H9 (cell line): ENCODE data around the gene RRAGC. TPM values are rescaled to one million over a fixed set of nuclear protein-coding genes. Genes with fewer than 3 reads are reported as not detected.

ENCODE experiments used
- DNase-seq: peaks from one replicate; pipeline ENCODE4 v3.0.0-alpha.2; 2017
- H2AFZ ChIP-seq: one replicate; pipeline ENCODE4 v1.6.1; 2013; ENCODE audit warnings: mild to moderate bottlenecking, low read length, control low read depth, moderate library complexity
- H2AK5ac ChIP-seq: 2 replicates; pipeline ENCODE4 v1.6.1; 2013; ENCODE audit warnings: low read length, control low read depth, mixed read lengths; ENCODE audit not compliant: insufficient read length
- H2BK120ac ChIP-seq: one replicate; pipeline ENCODE4 v1.6.1; 2013; ENCODE audit warnings: low read depth, mild to moderate bottlenecking, low read length, control low read depth, inconsistent platforms; ENCODE audit not compliant: poor library complexity, severe bottlenecking
- H2BK12ac ChIP-seq: 2 replicates; pipeline ENCODE4 v1.6.1; 2013; ENCODE audit warnings: low read length, control low read depth, mixed read lengths, low read depth; ENCODE audit not compliant: insufficient read length
- H2BK15ac ChIP-seq: 2 replicates; pipeline ENCODE4 v1.6.1; 2013; ENCODE audit warnings: low read depth, low read length, control low read depth
- H2BK20ac ChIP-seq: one replicate; pipeline ENCODE4 v1.6.1; 2013; ENCODE audit warnings: low read depth, mild to moderate bottlenecking, low read length, control low read depth, inconsistent platforms; ENCODE audit not compliant: poor library complexity, severe bottlenecking
- H2BK5ac ChIP-seq: 2 replicates; pipeline ENCODE4 v1.6.1; 2013; ENCODE audit warnings: low read length, control low read depth, mixed read lengths; ENCODE audit not compliant: insufficient read length
- H3K14ac ChIP-seq: 2 replicates; pipeline ENCODE4 v1.6.1; 2013; ENCODE audit warnings: low read length, control low read depth; ENCODE audit not compliant: insufficient read depth
- H3K18ac ChIP-seq: 2 replicates; pipeline ENCODE4 v1.6.1; 2013; ENCODE audit warnings: low read depth, mild to moderate bottlenecking, mixed read lengths, low read length, control low read depth; ENCODE audit not compliant: insufficient read length
- H3K23ac ChIP-seq: 2 replicates; pipeline ENCODE4 v1.6.1; 2013; ENCODE audit warnings: low read length, control low read depth, mixed read lengths, low read depth; ENCODE audit not compliant: insufficient read length
- H3K23me2 ChIP-seq: 2 replicates; pipeline ENCODE4 v1.6.1; 2013; ENCODE audit warnings: low read depth, mild to moderate bottlenecking, mixed read lengths, low read length, control low read depth; ENCODE audit not compliant: insufficient read length, poor library complexity, severe bottlenecking
- H3K27ac ChIP-seq: 2 replicates; pipeline ENCODE4 v1.5.1; 2013; ENCODE audit warnings: low read length, control low read depth, mixed read lengths, low read depth; ENCODE audit not compliant: insufficient read length
- H3K27me3 ChIP-seq: 2 replicates; pipeline ENCODE4 v1.6.1; 2013; ENCODE audit warnings: low read length, control low read depth, inconsistent platforms; ENCODE audit not compliant: insufficient read depth
- H3K4ac ChIP-seq: 2 replicates; pipeline ENCODE4 v1.6.1; 2013; ENCODE audit warnings: low read depth, mild to moderate bottlenecking, control low read depth, inconsistent platforms, low read length, moderate library complexity
- H3K4me1 ChIP-seq: 2 replicates; pipeline ENCODE4 v1.6.1; 2013; ENCODE audit warnings: low read length, control low read depth, inconsistent platforms; ENCODE audit not compliant: insufficient read depth
- H3K4me2 ChIP-seq: 2 replicates; pipeline ENCODE4 v1.6.1; 2013; ENCODE audit warnings: low read length, control low read depth, mixed read lengths; ENCODE audit not compliant: insufficient read length, insufficient read depth
- H3K56ac ChIP-seq: 2 replicates; pipeline ENCODE4 v1.6.1; 2013; ENCODE audit warnings: low read depth, mild to moderate bottlenecking, mixed read lengths, low read length, control low read depth; ENCODE audit not compliant: insufficient read length
- H3K79me1 ChIP-seq: 2 replicates; pipeline ENCODE4 v1.6.1; 2013; ENCODE audit warnings: low read depth, mild to moderate bottlenecking, moderate library complexity, low read length, control low read depth, inconsistent platforms; ENCODE audit not compliant: insufficient read depth, poor library complexity, severe bottlenecking
- H3K79me2 ChIP-seq: 2 replicates; pipeline ENCODE4 v1.6.1; 2013; ENCODE audit warnings: low read length, control low read depth, inconsistent platforms; ENCODE audit not compliant: insufficient read depth
- H3K9ac ChIP-seq: 2 replicates; pipeline ENCODE4 v1.6.1; 2013; ENCODE audit warnings: low read length, control low read depth, mixed read lengths; ENCODE audit not compliant: insufficient read length; ENCODE audit errors: extremely low read depth
- H3K9me3 ChIP-seq: one replicate; pipeline ENCODE4 v1.6.1; 2013; ENCODE audit warnings: low read depth, low read length, inconsistent platforms; ENCODE audit not compliant: control insufficient read depth
- H3T11ph ChIP-seq: one replicate; pipeline ENCODE4 v1.6.1; 2013; ENCODE audit warnings: mild to moderate bottlenecking, low read length, control low read depth, inconsistent platforms
- H4K20me1 ChIP-seq: one replicate; pipeline ENCODE4 v1.6.1; 2013; ENCODE audit not compliant: control insufficient read depth, insufficient read length, insufficient read depth
- H4K5ac ChIP-seq: 2 replicates; pipeline ENCODE4 v1.6.1; 2013; ENCODE audit warnings: low read depth, mild to moderate bottlenecking, mixed read lengths, low read length, control low read depth; ENCODE audit not compliant: insufficient read length
- H4K8ac ChIP-seq: replicated peaks from 2 replicates; pipeline ENCODE4 v1.6.1; 2013; ENCODE audit warnings: low read length, control low read depth, mixed read lengths, low read depth; ENCODE audit not compliant: insufficient read length
- H4K91ac ChIP-seq: 2 replicates; pipeline ENCODE4 v1.6.1; 2013; ENCODE audit warnings: low read depth, mild to moderate bottlenecking, moderate library complexity, mixed read lengths, low read length, control low read depth; ENCODE audit not compliant: insufficient read length
- H3K27ac Mint-ChIP-seq, 3 experiments: 2 replicates in 2 of 3; 3 replicates in 1 of 3; pipeline ENCODE4 v1.8.0; 2020 to 2021; ENCODE audit warnings: mixed read lengths in 3 of 3, mild to moderate bottlenecking in 1 of 3, moderate library complexity in 1 of 3
- H3K27me3 Mint-ChIP-seq: 2 replicates; pipeline ENCODE4 v1.8.0; 2021; ENCODE audit warnings: low read depth, mild to moderate bottlenecking, moderate library complexity, mixed read lengths
- H3K36me3 Mint-ChIP-seq, 3 experiments: 2 replicates in 2 of 3; 3 replicates in 1 of 3; pipeline ENCODE4 v1.8.0; 2020 to 2021; ENCODE audit warnings: low read depth in 3 of 3, mixed read lengths in 3 of 3; ENCODE audit not compliant: insufficient read depth in 1 of 3
- H3K4me1 Mint-ChIP-seq, 2 experiments: 2 replicates each; pipeline ENCODE4 v1.8.0; 2020; ENCODE audit warnings: mixed read lengths in 2 of 2
- H3K4me3 Mint-ChIP-seq, 2 experiments: 2 replicates in 1 of 2; 3 replicates in 1 of 2; pipeline ENCODE4 v1.8.0; 2020 to 2021; ENCODE audit warnings: mild to moderate bottlenecking in 2 of 2, mixed read lengths in 2 of 2, moderate library complexity in 1 of 2
- H3K9me3 Mint-ChIP-seq, 2 experiments: 2 replicates in 1 of 2; 3 replicates in 1 of 2; pipeline ENCODE4 v1.8.0; 2020; ENCODE audit warnings: mild to moderate bottlenecking in 2 of 2, mixed read lengths in 2 of 2, moderate library complexity in 1 of 2
- WGBS: extraction: QIAGEN DNeasy Blood & Tissue Kit; methylation state at CpG from one replicate; pipeline ENCODE4 v1.1.7; 2013; ENCODE audit warnings: missing lambda C conversion rate, low lambda C conversion rate, mixed read lengths; ENCODE audit not compliant: insufficient read length; ENCODE audit errors: extremely low coverage; 5-methylcytosine and 5-hydroxymethylcytosine counted together
- total RNA-seq: library from RNA; stranded (reverse); gene quantifications from 2 replicates; pipeline ENCODE4 v1.2.1, GENCODE V29; 2021
- TF ChIP-seq, protein P1 (sequence below): fragments of 200-600 bp; sonication (generic); conservative IDR thresholded peaks from 3 replicates; pipeline ENCODE4 v1.8.0; 2021; ENCODE audit warnings: antibody characterized with exemption, mild to moderate bottlenecking

Gene RRAGC
- total RNA-seq, 1 experiment from 2014 or later: 17.9 TPM

DNA sequence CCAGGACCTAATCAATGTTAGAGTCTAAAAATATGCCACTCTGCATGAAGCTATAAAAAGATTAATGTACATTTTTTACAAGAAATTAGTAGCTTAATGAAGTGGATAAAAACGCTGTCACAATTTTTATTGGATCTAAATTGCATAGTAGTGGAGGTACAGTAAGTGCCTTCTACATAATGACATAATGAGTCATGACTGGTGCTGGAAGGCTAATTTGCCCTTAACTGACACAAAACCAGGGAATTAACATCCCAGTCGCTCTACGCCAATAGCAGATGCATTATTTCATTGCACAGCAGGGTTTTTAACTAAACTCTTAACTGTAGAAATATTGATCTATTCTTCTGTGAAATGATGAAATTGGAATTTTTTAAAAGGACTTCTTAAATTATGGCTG is 33.3 kb downstream of the RRAGC start:
- H3K27ac Mint-ChIP-seq: no peak overlapping the region
- H3K9me3 Mint-ChIP-seq: no peaks in the 10 kb centered on the region
- H3K4me3 Mint-ChIP-seq: no peak overlapping the region
- no peak overlapping the region for H3T11ph ChIP-seq
- H2BK15ac ChIP-seq: no peak overlapping the region
- H2AFZ ChIP-seq: no peak overlapping the region
- H3K9me3 ChIP-seq: no peaks in the 10 kb centered on the region
- H3K4ac ChIP-seq: no peak overlapping the region
- no peak overlapping the region for H4K91ac ChIP-seq
- no peak overlapping the region for H3K9ac ChIP-seq
- no peak overlapping the region for H3K4me2 ChIP-seq
- no peak overlapping the region for H3K27ac ChIP-seq
- H2BK120ac ChIP-seq: no peak overlapping the region
- no CpG with 5 or more reads among the region's 3 CpGs for WGBS
- H3K14ac ChIP-seq: no peak overlapping the region
- H3K27me3 Mint-ChIP-seq: peaks cover 25% of the 10 kb centered on the region
- TF ChIP-seq, protein P1, sequence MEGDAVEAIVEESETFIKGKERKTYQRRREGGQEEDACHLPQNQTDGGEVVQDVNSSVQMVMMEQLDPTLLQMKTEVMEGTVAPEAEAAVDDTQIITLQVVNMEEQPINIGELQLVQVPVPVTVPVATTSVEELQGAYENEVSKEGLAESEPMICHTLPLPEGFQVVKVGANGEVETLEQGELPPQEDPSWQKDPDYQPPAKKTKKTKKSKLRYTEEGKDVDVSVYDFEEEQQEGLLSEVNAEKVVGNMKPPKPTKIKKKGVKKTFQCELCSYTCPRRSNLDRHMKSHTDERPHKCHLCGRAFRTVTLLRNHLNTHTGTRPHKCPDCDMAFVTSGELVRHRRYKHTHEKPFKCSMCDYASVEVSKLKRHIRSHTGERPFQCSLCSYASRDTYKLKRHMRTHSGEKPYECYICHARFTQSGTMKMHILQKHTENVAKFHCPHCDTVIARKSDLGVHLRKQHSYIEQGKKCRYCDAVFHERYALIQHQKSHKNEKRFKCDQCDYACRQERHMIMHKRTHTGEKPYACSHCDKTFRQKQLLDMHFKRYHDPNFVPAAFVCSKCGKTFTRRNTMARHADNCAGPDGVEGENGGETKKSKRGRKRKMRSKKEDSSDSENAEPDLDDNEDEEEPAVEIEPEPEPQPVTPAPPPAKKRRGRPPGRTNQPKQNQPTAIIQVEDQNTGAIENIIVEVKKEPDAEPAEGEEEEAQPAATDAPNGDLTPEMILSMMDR: no peak
- no peak overlapping the region for H2BK20ac ChIP-seq
- no peaks in the 10 kb centered on the region for H3K23me2 ChIP-seq
- no peak overlapping the region for H2BK12ac ChIP-seq
- H4K20me1 ChIP-seq: no peaks in the 10 kb centered on the region
- no peak overlapping the region for H3K56ac ChIP-seq
- no peak for DNase-seq
- no peak overlapping the region for H4K5ac ChIP-seq
- H3K79me2 ChIP-seq: no peaks in the 10 kb centered on the region
- H3K4me1 Mint-ChIP-seq: no peaks in the 10 kb centered on the region
- no peak overlapping the region for H4K8ac ChIP-seq
- no peaks in the 10 kb centered on the region for H3K79me1 ChIP-seq
- H3K23ac ChIP-seq: no peak overlapping the region
- no peaks in the 10 kb centered on the region for H3K4me1 ChIP-seq
- no peak overlapping the region for H2AK5ac ChIP-seq
- no peaks in the 10 kb centered on the region for H3K36me3 Mint-ChIP-seq
- H3K18ac ChIP-seq: no peak overlapping the region
- H2BK5ac ChIP-seq: no peak overlapping the region
- no peaks in the 10 kb centered on the region for H3K27me3 ChIP-seq
